Keratinocyte (primary cell): ENCODE results near the gene KIFC3. TPM values are rescaled to one million over a fixed set of nuclear protein-coding genes. Genes with fewer than 3 reads are reported as not detected.
"Not testable (repeated sequence)": the region's sequence is repeated elsewhere in the genome, so short reads cannot be mapped to it uniquely, and the experiment has no call there.

Experiments
- DNase-seq: peaks from one replicate; pipeline ENCODE4 v3.0.0-alpha.2; 2011; ENCODE audit warnings: low read depth, missing footprints, low spot score
- FAIRE-seq: peaks from 2 replicates; lab custom pipeline; 2011; peaks lifted over from hg19 to GRCh38; lab: Jason Lieb, UNC
- H2AFZ ChIP-seq: 2 replicates; pipeline ENCODE4 v1.6.0; 2012; ENCODE audit warnings: low read length, control low read depth, inconsistent platforms; ENCODE audit not compliant: control insufficient read depth
- H3K27ac ChIP-seq: 2 replicates; pipeline ENCODE4 v1.5.1; 2011; ENCODE audit warnings: low read length; ENCODE audit not compliant: control insufficient read depth, insufficient read depth
- H3K27me3 ChIP-seq: 3 replicates; pipeline ENCODE4 v1.6.0; 2011; ENCODE audit warnings: low read length; ENCODE audit not compliant: control insufficient read depth, insufficient read depth; ENCODE audit errors: extremely low read depth
- H3K36me3 ChIP-seq, 2 experiments: 2 replicates in 1 of 2; 3 replicates in 1 of 2; pipeline ENCODE4 v1.5.1; 2011; ENCODE audit warnings: low read length in 2 of 2, mild to moderate bottlenecking in 1 of 2; ENCODE audit not compliant: control insufficient read depth in 2 of 2, insufficient read depth in 2 of 2; ENCODE audit errors: extremely low read depth in 1 of 2
- H3K4me1 ChIP-seq: 3 replicates; pipeline ENCODE4 v1.5.1; 2011; ENCODE audit warnings: low read length; ENCODE audit not compliant: control insufficient read depth, insufficient read depth; ENCODE audit errors: extremely low read depth
- H3K4me2 ChIP-seq: 3 replicates; pipeline ENCODE4 v1.6.0; 2011; ENCODE audit warnings: low read depth, low read length; ENCODE audit not compliant: control insufficient read depth, insufficient read depth; ENCODE audit errors: extremely low read depth
- H3K4me3 ChIP-seq, 3 experiments: fragments of 200-600 bp in 1 of 3; sonication (generic) in 1 of 3; 2 replicates in 2 of 3; 3 replicates in 1 of 3; pipeline ENCODE4 v1.5.1; 2011 to 2016; ENCODE audit warnings: low read length in 3 of 3, mild to moderate bottlenecking in 3 of 3, control low read depth in 2 of 3, inconsistent platforms in 1 of 3, low read depth in 1 of 3, mixed read lengths in 1 of 3, mixed run types in 1 of 3, moderate library complexity in 1 of 3; ENCODE audit not compliant: control insufficient read depth in 2 of 3, insufficient read depth in 2 of 3; ENCODE audit errors: extremely low read depth in 1 of 3
- H3K79me2 ChIP-seq: 2 replicates; pipeline ENCODE4 v1.6.0; 2012; ENCODE audit warnings: low read length; ENCODE audit not compliant: control insufficient read depth, insufficient read depth
- H3K9ac ChIP-seq: 3 replicates; pipeline ENCODE4 v1.6.0; 2011; ENCODE audit warnings: low read length; ENCODE audit not compliant: control insufficient read depth, insufficient read depth; ENCODE audit errors: extremely low read depth
- H3K9me1 ChIP-seq: 3 replicates; pipeline ENCODE4 v1.6.0; 2011; ENCODE audit warnings: low read length; ENCODE audit not compliant: control insufficient read depth, insufficient read depth; ENCODE audit errors: extremely low read depth
- H3K9me3 ChIP-seq: 2 replicates; pipeline ENCODE4 v1.5.1; 2012; ENCODE audit warnings: low read depth, low read length; ENCODE audit not compliant: control insufficient read depth
- H4K20me1 ChIP-seq: 3 replicates; pipeline ENCODE4 v1.6.0; 2011; ENCODE audit warnings: low read length; ENCODE audit not compliant: control insufficient read depth, insufficient read depth; ENCODE audit errors: extremely low read depth
- EZH2 ChIP-seq: IDR thresholded peaks from one replicate; pipeline ENCODE4 v1.6.1; 2012; ENCODE audit warnings: inconsistent platforms, mild to moderate bottlenecking, low read length, moderate library complexity
- dilution Hi-C: fragments of 300-500 bp; cut with MboI; formaldehyde crosslinking; loops from one replicate; pipeline ENCODE4 v1.7.0; 2020; ENCODE audit warnings: low sequenced_read_pairs; ENCODE audit not compliant: extremely low pct_ligation_motif_present
- polyA plus RNA-seq, 5 experiments: library from polyadenylated mRNA; depleted of rRNA in 3 of 5; stranded (reverse) in 3 of 5; stranded (forward) in 1 of 5; unstranded in 1 of 5; fragments of >200 nt; gene quantifications; 1 replicate in 1 of 5; 2 replicates in 3 of 5; 3 replicates in 1 of 5; pipeline versions ENCODE4 v1.2.1 to v1.2.3, GENCODE V29; 2011 to 2012; ENCODE audit warnings: missing spikeins in 2 of 5, low read depth in 1 of 5, low replicate concordance in 1 of 5
- TF ChIP-seq, protein P1 (sequence below), 3 experiments: IDR thresholded peaks in 1 of 3; conservative IDR thresholded peaks in 1 of 3; optimal IDR thresholded peaks in 1 of 3; 2 replicates in 2 of 3; 3 replicates in 1 of 3; pipeline versions ENCODE3 to v1.5.1; 2011; ENCODE audit warnings: low read length in 3 of 3, mild to moderate bottlenecking in 3 of 3, moderate library complexity in 2 of 3, control low read depth in 1 of 3, inconsistent platforms in 1 of 3; ENCODE audit not compliant: insufficient read depth in 2 of 3; ENCODE audit errors: extremely low read depth in 1 of 3

The KIFC3 gene
- polyA plus RNA-seq, 1 donor (not counting 4 experiments of a cell fraction or from before 2014, with no cell fraction given): 22.7 TPM

DNA sequence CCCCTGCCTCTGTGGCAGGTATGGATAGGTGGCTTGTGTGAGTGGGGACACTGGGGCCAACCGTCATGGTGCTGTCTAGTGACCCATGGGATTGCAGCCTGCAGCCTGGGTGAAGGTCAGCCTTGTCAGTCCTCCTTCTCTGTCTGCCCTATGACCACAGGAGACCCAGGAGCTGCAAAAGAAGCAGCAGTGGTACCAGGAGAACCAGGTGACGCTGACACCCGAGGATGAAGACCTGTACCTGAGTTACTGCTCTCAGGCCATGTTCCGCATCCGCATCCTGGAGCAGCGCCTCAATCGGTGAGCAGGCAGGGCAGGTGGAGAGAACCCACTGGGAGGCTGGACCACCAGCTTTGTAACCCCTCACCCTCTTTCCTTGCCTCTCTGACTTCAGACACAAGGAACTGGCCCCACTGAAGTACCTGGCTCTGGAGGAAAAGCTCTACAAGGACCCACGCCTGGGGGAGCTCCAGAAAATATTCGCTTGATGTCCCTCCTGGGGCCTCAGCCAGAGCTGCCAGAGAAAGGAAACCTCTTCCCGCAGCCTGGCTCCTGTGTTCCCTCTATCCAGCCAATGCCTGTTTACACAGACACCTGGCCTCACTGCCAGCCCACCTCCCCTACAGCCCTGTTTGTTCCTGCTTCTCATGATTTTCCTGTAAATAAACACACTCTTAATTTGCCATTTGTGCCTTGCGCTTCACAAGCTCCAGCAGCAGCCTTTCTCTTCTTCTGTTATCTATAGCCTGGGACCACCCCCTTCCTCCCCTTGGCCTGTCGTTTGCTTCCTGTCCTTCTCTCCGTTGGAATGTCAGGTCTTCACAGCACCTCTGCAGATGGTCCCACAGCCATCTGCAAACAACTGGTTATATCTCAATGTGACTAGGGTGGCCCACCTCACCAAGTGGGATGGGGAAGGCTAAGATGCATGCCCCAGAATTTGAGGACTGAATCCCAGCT, 71.2 kb downstream of the KIFC3 start:
- Histone ChIP-seq H3K27me3 (no peaks in the 10 kb centered on the region), H3K4me3 (no peak overlapping the region), H4K20me1 (no peaks in the 10 kb centered on the region), H3K9me3 (no peaks in the 10 kb centered on the region), H2AFZ (no peak overlapping the region), H3K79me2 (no peaks in the 10 kb centered on the region), H3K9me1 (no peaks in the 10 kb centered on the region), H3K4me2 (no peak overlapping the region), H3K27ac (no peak overlapping the region), H3K36me3 (no peaks in the 10 kb centered on the region), H3K4me1 (peaks cover 5% of the 10 kb centered on the region), H3K9ac (no peak overlapping the region)
- DNase-seq (no peak), FAIRE-seq (no peak)
- TF ChIP-seq, protein P1, sequence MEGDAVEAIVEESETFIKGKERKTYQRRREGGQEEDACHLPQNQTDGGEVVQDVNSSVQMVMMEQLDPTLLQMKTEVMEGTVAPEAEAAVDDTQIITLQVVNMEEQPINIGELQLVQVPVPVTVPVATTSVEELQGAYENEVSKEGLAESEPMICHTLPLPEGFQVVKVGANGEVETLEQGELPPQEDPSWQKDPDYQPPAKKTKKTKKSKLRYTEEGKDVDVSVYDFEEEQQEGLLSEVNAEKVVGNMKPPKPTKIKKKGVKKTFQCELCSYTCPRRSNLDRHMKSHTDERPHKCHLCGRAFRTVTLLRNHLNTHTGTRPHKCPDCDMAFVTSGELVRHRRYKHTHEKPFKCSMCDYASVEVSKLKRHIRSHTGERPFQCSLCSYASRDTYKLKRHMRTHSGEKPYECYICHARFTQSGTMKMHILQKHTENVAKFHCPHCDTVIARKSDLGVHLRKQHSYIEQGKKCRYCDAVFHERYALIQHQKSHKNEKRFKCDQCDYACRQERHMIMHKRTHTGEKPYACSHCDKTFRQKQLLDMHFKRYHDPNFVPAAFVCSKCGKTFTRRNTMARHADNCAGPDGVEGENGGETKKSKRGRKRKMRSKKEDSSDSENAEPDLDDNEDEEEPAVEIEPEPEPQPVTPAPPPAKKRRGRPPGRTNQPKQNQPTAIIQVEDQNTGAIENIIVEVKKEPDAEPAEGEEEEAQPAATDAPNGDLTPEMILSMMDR (optimal IDR thresholded peaks at IDR 0.05 in 1 of 3, IDR thresholded peaks at IDR 0.05 in 1 of 3, conservative IDR thresholded peaks at IDR 0.05 in 1 of 3; ENCODE audit: extremely low read depth in 1 of 3, insufficient read depth in 2 of 3, low read length in 3 of 3): no peak
- no peak for TF ChIP-seq EZH2
- dilution Hi-C loops: no loop called here

DNA sequence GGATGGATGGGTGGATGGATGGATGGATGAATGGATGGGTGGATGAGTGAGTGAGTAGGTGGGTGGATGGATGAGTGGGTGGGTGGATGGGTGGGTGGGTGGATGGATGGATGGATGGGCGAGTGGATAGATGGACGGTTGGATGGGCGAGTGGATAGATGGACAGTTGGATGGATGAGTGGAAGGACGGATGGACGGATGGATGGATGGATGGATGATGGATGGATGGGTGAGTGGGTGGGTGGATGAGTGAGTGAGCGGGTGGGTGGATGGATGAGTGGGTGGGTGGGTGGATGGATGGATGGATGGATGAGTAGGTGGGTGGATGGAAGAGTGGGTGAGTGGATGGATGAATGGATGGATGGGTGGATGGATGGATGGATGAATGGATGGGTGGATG, 72.4 kb downstream of the KIFC3 start:
- H3K27me3 ChIP-seq, H3K4me1 ChIP-seq, H3K9ac ChIP-seq, dilution Hi-C loops, H3K27ac ChIP-seq, H3K9me1 ChIP-seq, H3K9me3 ChIP-seq, FAIRE-seq, DNase-seq, H3K4me3 ChIP-seq, H4K20me1 ChIP-seq, H3K4me2 ChIP-seq, H3K36me3 ChIP-seq, H2AFZ ChIP-seq, H3K79me2 ChIP-seq: not testable (repeated sequence)
